ENCODE data around the gene UNC13B.
"Not testable (repeated sequence)": the region's sequence is repeated elsewhere in the genome, so short reads cannot be mapped to it uniquely, and the experiment has no call there.

The UNC13B gene

DNA sequence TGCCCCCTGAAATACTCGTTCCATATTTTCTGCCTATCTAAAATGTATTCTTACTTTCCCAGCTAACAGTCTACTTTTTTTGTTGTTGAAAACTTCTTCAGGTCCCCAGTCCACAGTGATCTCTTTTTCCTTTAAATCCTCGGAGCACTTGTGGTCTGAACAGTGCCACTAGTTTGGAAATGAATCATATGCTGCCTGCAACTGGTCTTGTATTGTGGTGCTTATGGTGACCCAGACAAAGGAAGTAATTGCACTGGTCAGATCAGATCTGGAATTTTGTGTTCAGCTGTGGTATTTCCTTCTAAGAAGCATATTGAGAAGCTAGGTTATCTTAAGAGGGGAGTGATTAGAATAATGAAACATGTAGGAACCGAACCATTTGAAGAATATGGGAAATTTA lies 2.9 kb downstream of the UNC13B start:
- no peak for DNase-seq

DNA sequence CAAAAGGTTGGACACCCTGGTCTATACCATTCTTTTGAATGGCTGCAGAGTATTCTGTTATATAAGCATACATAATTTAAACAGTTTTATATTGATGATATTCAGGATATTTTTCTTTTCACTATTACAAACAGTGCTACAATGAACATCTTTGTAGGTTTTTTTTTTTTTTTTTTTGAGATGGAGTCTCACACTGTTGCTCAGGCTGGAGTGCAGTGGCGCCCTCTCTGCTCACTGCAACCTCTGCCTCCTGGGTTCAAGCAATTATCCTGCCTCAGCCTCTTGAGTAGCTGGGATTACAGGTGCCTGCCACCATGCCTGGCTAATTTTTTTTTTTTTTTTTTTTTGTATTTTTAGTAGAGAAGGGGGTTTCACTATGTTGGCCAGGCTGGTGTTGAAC lies 5.6 kb downstream of the UNC13B start:
- DNase-seq, result not testable (repeated sequence)

DNA sequence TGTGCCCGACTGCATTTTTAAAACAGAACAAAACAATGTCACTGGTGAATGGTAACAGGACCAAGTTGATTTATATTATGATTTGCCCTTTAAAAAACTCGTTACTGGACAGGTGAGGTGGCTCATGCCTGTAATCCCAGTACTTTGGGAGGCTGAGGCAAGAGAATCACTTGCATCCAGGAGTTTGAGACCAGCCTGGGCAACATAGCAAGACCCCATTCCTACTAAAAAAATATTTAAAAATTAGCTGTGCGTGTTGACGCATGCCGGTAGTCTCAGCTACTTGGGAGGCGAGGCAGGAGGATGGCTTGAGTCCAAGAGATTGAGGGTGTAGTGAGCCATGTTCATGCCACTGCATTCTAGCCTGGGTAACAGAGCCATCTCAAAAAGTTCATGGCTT lies 7.2 kb downstream of the UNC13B start:
- no peak for DNase-seq

DNA sequence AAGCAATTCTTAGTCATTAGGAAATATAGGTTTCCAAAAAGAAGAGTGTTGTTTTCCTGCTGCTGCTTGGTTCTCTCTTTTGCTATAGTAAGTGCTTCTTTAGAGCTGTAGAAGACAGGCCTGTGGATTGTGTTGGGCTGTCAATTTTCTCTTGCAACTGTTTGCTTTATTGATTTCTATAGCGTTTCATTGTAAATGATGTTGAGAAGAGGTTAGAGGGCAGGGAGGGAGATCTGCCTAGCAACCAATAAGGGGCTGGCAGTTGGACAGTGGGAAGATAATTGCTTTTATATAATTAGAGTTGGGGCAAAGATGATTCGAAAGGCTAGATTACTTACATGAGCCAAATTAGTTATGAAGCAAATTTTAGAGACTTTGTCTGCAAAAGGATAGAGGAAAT lies 11.1 kb downstream of the UNC13B start:
- DNase-seq, result no peak

DNA sequence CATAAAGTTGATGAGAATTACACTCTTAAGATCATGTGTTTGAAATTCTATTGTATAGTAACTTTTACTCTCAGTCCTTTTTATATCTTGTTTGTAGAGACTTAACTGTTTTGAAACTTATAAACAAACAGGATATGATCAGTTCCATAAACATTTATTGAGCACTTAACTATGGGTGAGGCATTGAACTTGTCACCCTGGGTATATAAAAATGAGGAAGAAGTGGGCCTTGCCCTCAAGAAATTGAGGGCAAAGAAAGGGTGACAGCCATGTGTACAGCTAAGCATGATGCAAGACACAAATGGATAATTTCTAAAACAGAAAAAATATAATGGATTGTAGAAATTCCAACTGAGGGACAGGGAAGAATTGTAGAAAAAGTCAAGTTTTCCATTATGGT lies 15.7 kb downstream of the UNC13B start:
- no peak for DNase-seq

DNA sequence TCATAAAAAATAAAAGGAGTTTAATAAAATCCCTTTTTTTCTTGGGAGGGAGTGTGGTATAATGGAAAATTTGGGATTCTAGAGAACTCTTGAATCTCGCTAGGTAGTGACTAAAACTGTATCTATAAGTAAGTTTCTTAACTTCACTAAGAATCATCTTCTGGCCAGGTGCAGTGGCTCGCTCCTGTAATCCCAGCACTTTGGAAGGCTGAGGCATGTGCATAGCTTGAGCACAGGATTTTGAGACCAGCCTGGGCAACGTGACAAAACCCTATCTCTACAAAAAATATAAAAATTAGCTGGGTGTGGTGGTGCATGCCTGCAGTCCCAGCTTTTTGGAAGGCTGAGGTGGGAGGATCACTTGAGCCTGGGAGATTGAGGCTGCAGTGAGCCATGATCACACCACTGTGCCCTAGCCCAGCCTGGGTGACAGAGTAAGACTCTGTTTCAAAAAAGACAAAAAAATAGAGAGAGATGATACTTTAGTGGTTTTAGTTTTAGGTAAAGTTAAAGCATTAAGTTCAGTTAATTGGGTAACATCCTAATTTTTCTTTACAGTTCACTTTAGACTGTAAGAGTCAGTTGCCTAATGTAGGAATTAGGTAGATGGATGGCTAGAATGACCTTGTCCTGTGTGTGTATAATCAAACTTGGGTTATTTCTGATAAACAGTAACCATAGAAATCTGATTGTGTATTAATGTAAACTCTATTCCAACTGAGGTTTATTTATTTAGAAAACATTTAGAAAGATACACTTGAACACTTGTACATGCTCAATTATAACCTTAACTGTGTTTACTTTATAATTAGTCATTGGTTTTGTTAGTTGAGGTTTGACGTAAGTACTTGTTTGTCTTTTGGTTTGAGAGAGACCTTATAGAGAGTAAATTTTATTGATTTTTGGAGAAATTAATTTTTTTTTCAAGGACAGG lies 17.8 kb downstream of the UNC13B start:
- no peak for DNase-seq

DNA sequence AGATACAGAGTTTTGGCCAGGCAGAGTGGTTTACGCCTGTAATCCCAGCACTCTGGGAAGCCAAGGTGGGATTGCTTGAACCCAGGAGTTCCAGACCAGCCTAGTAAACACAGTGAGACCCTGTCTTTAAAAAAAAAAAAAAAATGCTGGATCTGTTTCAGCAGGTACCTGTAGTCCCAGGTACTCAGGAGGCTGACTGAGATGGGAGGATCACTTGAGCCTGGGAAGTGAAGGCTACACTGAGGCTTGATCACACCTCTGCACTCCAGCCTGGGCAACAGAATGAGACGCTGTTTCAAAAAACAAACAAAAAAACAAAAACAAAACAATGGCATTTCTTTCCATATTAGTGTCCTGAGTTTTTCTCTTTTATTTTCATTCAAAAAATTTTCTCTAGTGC lies 19.0 kb downstream of the UNC13B start:
- no peak for DNase-seq

DNA sequence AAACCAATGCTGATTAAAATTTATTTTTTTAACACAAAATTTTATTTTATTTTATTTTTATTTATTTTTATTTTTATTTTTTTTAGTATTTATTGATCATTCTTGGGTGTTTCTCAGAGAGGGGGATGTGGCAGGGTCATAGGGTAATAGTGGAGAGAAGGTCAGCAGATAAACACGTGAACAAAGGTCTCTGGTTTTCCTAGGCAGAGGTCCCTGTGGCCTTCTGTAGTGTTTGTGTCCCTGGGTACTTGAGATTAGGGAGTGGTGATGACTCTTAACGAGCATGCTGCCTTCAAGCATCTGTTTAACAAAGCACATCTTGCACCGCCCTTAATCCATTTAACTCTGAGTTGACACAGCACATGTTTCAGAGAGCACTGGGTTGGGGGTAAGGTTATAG lies 20.6 kb downstream of the UNC13B start:
- DNase-seq, result not testable (repeated sequence)

DNA sequence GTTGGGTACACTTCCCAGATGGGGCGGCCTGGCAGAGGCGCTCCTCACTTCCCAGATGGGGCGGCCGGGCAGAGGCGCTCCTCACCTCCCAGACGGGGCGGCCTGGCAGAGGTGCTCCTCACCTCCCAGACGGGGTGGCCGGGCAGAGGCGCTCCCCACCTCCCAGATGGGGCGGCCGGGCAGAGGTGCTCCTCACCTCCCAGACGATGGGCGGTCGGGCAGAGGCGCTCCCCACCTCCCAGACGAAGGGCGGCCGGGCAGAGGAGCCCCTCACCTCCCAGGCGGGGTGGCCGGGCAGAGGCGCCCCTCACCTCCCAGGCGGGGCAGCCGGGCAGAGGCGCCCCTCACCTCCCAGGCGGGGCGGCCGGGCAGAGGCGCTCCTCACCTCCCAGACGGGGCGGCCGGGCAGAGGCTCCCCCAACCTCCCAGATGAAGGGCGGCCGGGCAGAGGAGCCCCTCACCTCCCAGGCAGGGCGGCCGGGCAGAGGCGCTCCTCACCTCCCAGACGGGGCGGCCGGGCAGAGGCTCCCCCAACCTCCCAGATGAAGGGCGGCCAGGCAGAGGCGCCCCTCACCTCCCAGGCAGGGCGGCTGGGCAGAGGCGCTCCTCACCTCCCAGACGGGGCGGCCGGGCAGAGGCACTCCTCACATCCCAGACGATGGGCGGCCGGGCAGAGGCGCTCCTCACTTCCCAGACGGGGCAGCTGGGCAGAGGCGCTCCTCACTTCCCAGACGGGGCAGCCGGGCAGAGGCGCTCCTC lies 21.4 kb downstream of the UNC13B start:
- DNase-seq, result not testable (repeated sequence)

DNA sequence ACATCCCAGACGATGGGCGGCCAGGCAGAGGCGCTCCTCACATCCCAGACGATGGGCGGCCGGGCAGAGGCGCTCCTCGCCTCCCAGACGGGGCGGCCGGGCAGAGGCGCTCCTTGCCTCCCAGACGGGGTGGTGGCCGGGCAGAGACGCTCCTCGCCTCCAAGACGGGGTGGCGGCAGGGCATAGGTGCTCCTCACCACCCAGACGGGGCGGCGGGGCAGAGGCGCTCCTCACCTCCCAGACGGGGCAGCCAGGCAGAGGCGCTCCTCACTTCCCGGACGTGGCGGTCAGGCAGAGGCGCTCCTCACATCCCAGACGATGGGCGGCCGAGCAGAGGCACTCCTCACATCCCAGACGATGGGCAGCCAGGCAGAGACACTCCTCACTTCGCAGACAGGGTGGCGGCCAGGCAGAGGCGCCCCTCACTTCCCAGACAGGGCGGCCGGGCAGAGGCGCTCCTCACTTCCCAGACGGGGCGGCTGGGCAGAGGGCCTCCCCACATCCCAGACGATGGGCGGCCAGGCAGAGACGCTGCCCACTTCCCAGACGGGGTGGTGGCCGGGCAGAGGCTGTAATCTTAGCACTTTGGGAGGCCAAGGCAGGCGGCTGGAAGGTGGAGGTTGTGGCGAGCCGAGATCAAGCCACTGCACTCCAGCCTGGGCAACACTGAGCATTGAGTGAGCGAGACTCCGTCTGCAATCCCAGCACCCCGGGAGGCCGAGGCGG lies 22.1 kb downstream of the UNC13B start:
- DNase-seq, result not testable (repeated sequence)

DNA sequence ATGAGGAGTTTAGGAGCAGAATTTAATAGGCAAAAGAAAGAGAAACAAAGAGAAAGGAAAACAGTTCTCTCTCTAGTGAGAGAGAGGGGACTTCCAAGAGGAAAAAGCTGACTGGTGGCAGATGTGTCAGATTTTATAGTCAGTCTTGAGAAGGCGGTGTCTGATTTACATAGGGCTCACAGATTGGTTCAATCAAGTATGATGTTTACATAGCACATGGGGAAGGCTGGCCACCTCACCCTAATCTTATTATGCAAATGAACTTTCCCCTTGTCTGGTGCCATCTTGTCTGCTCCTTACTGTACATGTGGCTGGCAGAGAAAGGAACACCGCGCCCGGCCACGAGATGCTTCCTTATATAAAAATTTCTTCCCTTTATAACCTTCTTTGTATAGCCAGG lies 24.7 kb downstream of the UNC13B start:
- no peak for DNase-seq

DNA sequence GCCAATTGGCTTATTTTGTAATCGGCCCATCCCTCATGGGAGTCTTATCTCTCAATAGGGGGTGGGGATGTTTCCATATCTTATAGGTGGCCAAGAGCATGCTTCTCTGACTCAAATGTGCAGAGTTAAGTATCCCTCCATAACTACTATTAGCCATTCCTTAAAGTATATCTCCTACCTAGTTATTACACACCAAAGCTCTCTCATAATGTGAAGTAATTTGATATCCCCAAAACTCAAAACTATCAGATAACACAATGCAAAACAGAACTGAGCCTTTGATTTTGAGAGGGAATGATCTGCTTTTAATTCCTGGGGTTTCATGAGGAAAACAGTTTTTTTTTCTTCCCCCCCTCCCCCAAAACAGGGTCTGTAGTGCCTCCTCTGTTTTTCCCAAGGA lies 28.4 kb downstream of the UNC13B start:
- DNase-seq, result no peak

DNA sequence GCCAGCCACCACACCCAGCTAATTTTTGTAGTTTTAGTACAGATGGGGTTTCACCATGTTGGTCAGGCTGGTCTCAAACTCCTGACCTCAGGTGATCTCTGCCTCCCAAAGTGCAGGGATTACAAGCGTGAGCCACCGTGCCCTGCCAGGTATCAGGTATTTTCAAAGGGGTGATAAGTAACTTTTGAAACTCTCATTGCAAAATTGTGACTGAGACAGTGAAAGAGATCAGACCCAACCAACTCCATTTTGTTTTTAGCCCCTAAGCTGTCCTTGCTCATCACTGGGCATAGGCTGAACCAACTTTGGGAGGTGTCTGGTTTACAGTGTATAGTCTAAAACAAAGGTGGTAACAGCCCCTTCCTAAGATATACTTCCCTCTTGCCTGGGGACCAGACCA lies 29.3 kb downstream of the UNC13B start:
- DNase-seq, result no peak

DNA sequence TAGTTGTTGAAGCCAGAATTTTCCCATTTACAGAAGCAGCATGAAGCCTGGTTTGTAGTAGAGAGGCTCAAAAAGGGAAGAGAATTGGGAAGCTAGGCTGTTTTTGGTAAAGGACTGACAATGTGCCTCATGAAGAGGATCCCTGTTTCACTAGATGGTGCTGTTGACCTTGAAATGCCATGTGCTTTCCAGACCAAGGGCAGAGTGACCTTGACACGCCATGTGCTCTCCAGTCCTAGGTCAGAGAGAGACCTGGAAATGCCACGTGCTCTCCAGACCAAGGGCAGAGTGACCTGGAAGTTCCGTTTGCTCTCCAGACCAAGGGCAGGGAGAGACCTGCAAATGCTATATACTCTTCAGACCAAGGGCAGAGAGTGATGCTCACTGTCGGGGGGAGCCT lies 32.0 kb downstream of the UNC13B start:
- DNase-seq, result no peak

DNA sequence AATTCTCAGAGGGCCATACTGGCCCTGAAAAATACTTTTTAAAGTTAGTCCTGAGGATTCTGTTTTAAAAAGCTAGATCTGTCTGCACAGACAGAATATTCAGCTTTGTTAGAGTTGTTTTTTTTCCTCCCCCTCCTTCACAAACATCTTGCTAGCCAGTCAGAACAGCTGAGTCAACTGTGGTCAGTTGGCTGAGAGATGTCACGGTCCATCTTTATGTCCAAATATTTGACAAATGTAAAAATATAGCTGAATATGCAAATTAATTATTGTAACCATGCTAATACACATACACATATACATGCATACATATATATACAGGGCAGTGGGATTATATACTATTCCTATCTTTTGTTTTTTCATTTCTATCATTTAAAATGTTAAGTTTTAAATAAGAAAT lies 33.9 kb downstream of the UNC13B start:
- DNase-seq, result no peak

DNA sequence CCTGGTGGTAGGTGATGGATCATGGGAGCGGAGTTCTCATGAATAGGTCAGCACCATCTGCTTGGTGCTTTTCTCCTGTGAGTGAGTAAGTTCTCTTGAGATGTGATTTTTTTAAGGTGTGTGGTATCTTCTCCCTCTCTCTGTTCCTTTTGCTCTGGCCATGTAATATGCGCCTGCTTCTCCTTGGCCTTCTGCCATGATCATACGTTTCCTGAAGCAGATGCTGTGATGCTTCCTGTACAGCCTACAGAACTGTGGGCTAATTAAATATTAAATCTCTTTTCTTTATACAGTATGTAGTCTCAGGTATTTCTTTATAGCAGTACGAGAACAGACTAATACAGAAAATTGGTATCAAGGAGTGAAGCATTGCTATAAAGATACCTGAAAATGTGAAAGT lies 36.4 kb downstream of the UNC13B start:
- DNase-seq, result no peak

DNA sequence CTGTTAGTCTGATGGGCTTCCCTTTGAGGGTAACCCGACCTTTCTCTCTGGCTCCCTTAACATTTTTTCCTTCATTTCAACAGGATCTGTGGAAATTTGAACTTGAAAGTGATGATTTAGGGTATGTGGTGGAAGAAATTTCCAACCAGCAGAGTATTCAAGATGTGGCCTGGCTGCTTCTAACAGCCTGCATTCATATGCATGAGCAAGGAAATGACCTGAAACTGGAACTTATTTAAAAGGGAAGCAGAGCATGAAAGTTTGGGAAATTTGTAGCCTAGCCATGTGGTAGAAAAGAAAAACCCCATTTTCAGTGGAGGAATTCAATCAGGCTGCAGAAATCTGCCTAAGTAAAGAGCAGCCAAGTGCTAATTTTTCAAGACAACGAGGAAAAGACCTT lies 41.7 kb downstream of the UNC13B start:
- DNase-seq, result no peak

DNA sequence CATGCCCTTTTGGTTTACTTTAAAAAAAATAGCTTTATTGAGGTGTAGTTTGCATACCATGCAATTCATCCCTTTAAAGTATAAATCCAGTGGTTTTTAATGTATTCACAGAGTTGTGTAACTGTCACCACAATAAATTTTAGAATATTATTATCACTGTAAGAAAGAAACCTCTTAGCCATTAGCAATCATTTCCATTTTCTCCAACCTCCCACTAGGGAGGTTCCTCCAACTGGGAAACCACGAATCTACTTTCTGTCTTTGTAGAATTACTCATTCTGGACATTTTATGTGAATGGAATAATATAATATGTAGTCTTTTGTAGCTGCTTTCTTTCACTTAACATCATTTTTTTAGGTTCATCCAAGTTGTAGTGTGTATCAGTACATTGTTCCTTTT lies 43.5 kb downstream of the UNC13B start:
- no peak for DNase-seq

DNA sequence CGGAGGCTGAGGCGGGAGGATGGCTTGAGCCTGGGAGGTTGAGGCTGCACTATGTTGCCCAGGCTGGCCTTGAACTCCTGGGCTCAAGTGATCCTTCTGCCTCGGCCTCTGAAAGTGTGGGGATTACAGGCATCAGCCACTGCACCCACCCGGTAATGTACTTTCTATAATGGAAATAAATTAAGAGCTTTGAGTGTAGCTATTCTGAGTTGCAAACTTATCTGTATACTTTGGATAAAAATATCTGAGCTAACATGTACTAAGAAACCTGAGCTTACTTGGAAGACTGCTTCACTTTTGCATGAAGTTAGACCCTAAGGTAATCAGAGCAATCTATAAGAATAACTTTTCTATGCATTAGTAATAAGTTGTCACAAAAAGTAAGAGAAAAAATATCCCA lies 50.0 kb downstream of the UNC13B start:
- DNase-seq, result no peak

DNA sequence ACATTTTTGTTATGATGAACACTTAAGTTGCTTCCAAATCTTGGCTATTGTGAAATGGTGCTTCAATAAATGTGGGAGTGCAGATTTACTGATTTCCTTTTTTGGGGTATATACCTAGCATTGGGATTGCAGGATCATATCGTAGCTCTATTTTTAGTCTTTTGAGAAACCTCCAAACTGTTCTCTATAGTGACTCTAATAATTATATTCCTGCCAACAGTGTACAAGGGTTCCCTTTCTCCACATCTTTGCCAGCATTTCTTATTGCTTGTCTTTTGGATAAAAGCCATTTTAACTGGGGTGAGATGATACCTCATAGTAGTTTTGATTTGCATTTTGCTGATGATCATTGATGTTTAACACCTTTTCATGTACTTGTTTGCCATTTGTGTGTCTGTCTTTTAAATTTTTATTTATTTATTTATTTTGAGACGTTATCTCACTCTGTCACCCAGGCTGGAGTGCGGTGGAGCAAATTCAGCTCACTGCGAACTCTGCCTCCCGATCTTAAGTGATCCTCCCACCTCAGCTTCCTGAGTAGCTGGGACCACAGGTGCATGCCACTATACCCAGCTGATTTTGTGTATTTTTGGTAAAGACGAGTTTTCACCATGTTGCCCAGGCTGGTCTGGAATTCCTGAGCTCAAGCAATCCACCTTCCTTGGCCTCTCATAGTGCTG lies 59.0 kb downstream of the UNC13B start:
- DNase-seq, result no peak

DNA sequence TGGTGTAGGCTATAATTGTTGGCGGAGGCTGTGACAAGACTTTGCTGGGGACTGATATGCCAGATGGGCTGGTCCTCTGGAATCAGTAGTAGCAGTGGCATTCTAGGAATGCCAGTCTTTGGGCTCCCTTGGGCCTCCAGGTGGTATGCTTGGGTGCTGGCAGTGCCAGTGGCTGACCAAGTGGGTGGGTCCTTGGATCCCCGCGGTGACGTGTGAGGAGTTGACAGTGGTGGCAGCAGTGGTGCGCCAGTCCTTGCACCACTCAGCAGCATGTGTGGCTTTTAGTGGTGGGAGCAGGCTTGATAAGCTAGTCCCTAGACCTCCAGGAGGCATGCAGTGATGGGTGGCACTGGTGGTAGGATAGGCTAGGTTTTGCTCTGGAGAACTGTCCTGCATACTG lies 63.9 kb downstream of the UNC13B start:
- no peak for DNase-seq

DNA sequence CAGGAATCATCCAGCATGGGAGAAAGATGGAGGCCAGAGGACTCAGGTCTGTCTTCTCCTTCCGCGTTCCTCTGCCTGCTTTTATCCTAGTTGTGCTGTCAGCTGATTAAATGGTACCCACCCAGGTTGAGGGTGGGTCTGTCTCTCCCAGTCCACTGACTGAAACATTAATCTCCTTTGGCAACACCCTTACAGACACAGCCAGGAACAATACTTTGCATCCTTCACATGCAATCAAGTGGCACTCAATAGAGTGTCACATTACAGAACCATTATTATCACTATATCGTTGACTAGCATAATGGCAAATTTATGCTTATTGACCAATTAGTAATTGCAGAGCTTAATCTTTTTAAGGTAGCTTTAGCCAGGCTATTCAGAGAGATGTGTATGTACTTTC lies 64.8 kb downstream of the UNC13B start:
- DNase-seq, result no peak

DNA sequence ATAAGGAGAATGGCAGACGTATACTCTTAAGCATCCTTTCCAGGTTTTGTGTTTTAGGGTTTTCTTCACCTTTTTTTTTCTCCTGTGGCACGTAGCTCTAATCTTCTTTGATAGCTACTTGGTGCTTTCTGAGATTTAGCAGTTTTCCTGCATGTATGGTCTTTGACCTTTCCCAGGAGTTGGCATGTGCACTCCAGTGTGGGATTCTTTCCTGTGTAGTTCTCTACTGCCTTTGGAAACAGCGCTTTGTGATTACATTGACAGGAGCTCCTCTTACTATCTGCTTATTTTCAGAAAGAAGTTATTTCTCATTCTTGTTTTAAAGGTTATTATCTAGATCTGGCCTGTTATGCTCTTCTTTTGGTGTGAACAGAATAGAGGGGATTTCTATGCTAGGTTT lies 65.5 kb downstream of the UNC13B start:
- DNase-seq, result no peak

Data from GF-D8 (cell line).